ENCODE measurements around the gene POLA1.

The POLA1 gene

GRCh38 chrX:24900234-24900633, 206.5 kb downstream of the POLA1 start:
- DNase-seq (ENCODE audit: extremely low read depth, low read depth): no peak
- no peak for TF ChIP-seq CTCF (IDR thresholded peaks at IDR 0.05; ENCODE audit: low read depth, low read length)

GRCh38 chrX:24902806-24903205, 209.1 kb downstream of the POLA1 start:
- no peak for DNase-seq (ENCODE audit: extremely low read depth, low read depth)
- no peak for TF ChIP-seq CTCF (IDR thresholded peaks at IDR 0.05; ENCODE audit: low read depth, low read length)

GRCh38 chrX:24918715-24919114, 225.0 kb downstream of the POLA1 start:
- no peak for DNase-seq (ENCODE audit: extremely low read depth, low read depth)
- TF ChIP-seq CTCF (IDR thresholded peaks at IDR 0.05; ENCODE audit: low read depth, low read length): no peak

- no peak for TF ChIP-seq CTCF (IDR thresholded peaks at IDR 0.05; ENCODE audit: low read depth, low read length)
- no peak for DNase-seq (ENCODE audit: extremely low read depth, low read depth)
These were observed 227.1 kb downstream of the POLA1 start for GRCh38 chrX:24920769-24921168.

GRCh38 chrX:24925430-24925829, 231.7 kb downstream of the POLA1 start:
- no peak for DNase-seq (ENCODE audit: extremely low read depth, low read depth)
- no peak for TF ChIP-seq CTCF (IDR thresholded peaks at IDR 0.05; ENCODE audit: low read depth, low read length)

GRCh38 chrX:24927372-24927771, 233.7 kb downstream of the POLA1 start:
- TF ChIP-seq CTCF (IDR thresholded peaks at IDR 0.05; ENCODE audit: low read depth, low read length): no peak
- no peak for DNase-seq (ENCODE audit: extremely low read depth, low read depth)

- TF ChIP-seq CTCF (IDR thresholded peaks at IDR 0.05; ENCODE audit: low read depth, low read length): no peak
- no peak for DNase-seq (ENCODE audit: extremely low read depth, low read depth)
These were observed 234.4 kb downstream of the POLA1 start for GRCh38 chrX:24928114-24928513.

Measured in AG09319 (cell line).